Measurements from ENCODE around the gene RFX4. TPM values are rescaled to one million over a fixed set of nuclear protein-coding genes. Genes with fewer than 3 reads are reported as not detected.

RFX4 gene
- total RNA-seq, 1 donor from 2014 or later = not detected

DNA sequence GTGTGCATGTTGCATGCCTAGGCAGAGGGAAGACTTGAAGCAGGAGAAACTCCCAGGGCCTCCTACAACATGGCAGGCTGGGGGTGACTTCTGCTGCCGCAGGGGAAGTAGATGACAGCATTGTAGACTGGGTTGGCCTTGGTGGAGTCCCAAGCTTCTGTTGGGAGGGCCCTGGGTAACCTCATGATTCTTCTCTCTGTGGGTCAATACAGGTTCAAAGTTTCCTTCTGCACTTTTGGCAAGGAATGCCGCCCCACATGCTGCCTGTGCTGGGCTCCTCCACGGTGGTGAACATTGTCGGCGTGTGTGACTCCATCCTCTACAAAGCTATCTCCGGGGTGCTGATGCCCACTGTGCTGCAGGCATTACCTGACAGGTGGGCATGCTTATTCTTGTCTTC is 113.3 kb downstream of the RFX4 start:
- H3K36me3 Mint-ChIP-seq = peaks cover 4% of the 10 kb centered on the region
- no peak for DNase-seq (ENCODE audit: low spot score in 2 of 2, unreplicated experiment in 2 of 2)
- no peak overlapping the region for H3K27ac Mint-ChIP-seq
- peaks cover 6% of the 10 kb centered on the region for H3K27me3 Mint-ChIP-seq (ENCODE audit: low read depth)
- H3K9me3 Mint-ChIP-seq = peaks cover 16% of the 10 kb centered on the region
- no peak overlapping the region for H3K4me3 Mint-ChIP-seq
- TF ChIP-seq, protein P1, sequence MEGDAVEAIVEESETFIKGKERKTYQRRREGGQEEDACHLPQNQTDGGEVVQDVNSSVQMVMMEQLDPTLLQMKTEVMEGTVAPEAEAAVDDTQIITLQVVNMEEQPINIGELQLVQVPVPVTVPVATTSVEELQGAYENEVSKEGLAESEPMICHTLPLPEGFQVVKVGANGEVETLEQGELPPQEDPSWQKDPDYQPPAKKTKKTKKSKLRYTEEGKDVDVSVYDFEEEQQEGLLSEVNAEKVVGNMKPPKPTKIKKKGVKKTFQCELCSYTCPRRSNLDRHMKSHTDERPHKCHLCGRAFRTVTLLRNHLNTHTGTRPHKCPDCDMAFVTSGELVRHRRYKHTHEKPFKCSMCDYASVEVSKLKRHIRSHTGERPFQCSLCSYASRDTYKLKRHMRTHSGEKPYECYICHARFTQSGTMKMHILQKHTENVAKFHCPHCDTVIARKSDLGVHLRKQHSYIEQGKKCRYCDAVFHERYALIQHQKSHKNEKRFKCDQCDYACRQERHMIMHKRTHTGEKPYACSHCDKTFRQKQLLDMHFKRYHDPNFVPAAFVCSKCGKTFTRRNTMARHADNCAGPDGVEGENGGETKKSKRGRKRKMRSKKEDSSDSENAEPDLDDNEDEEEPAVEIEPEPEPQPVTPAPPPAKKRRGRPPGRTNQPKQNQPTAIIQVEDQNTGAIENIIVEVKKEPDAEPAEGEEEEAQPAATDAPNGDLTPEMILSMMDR (IDR thresholded peaks at IDR 0.05; ENCODE audit: unreplicated experiment) = no peak
- no peaks in the 10 kb centered on the region for H3K4me1 Mint-ChIP-seq

DNA sequence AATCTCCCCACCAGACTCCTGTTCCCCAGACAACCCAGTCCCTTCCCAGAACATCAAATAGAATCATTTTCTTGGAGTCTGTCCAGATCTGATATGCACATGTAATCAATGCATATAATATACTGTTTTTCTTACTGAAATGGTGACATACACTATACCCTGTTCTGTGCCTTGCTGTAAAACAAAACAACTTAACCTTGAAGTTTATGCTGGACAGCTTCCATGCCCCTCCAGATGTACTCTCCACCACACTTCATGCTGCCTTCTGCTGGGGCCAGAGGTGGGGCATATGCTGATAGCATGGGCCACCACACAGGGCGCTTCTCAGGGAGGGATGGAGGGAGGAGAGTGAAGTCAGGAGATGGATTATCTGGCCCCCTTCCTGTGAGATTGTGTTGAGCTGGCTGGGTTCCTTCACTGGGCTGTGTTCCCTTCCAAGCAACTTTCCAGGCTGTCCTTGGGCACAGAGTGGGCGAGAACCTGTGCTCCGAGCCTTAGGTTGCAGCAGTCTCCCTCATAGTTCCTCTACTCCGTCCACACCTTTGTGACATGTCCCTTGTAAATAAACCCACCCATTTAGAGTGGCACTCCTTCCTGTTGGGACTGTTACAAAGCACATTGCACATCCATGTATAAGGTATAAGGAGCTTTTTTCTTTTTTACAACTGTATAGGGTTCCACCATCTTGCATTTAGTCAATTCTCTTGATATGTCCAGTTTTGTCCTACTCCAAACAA is 114.0 kb downstream of the RFX4 start:
- Mint-ChIP-seq H3K4me1 (no peaks in the 10 kb centered on the region), H3K27ac (no peak overlapping the region), H3K27me3 (ENCODE audit: low read depth) (peaks cover 6% of the 10 kb centered on the region), H3K36me3 (peaks cover 4% of the 10 kb centered on the region), H3K4me3 (no peak overlapping the region), H3K9me3 (peaks cover 24% of the 10 kb centered on the region)
- no peak for DNase-seq (ENCODE audit: low spot score in 2 of 2, unreplicated experiment in 2 of 2)
- TF ChIP-seq, protein P1 (IDR thresholded peaks at IDR 0.05; ENCODE audit: unreplicated experiment) = no peak

DNA sequence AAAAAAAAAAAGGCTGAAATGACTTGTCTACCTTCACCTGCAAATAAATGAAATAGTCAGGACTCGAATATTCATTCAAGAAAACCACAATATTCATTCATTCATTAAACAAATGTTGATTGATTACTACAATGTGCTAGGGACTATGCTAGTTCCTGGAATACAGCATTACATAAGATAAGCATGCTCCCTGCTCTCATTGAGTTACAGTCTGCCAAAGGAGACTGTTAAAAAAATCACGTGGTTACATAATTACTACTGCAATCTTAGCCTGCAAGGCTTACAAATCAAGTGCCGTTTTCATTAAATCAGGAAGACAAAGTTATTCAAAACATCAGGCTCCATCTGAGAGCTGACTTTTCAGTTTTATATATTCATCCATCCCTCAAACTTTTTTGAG is 121.3 kb downstream of the RFX4 start:
- H3K27ac Mint-ChIP-seq = no peak overlapping the region
- H3K4me3 Mint-ChIP-seq = no peak overlapping the region
- peaks cover 23% of the 10 kb centered on the region for H3K9me3 Mint-ChIP-seq
- no peaks in the 10 kb centered on the region for H3K4me1 Mint-ChIP-seq
- no peak for DNase-seq (ENCODE audit: low spot score in 2 of 2, unreplicated experiment in 2 of 2)
- no peaks in the 10 kb centered on the region for H3K27me3 Mint-ChIP-seq (ENCODE audit: low read depth)
- peaks cover 1% of the 10 kb centered on the region for H3K36me3 Mint-ChIP-seq
- TF ChIP-seq, protein P1 (IDR thresholded peaks at IDR 0.05; ENCODE audit: unreplicated experiment) = no peak

DNA sequence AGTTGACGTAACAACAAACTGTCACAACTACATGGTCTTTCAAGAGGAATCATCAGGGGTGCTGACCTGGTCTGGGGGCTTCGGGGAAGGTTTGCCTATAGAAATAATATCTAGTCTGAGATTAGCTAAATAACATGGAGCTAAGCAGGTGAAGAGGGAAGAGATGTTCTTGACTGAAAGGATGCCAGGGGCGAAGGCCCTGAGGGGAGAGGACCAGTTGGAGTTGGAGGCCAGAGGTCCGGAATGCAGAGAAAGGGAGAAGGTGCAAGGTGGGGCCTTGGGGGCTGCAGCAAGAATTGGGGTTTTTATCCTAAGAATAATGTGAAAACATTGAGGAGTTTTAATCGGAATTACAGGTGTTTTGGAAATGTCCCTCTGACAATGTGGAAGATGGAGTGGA is 123.2 kb downstream of the RFX4 start:
- H3K36me3 Mint-ChIP-seq = no peaks in the 10 kb centered on the region
- H3K27me3 Mint-ChIP-seq (ENCODE audit: low read depth) = no peaks in the 10 kb centered on the region
- no peaks in the 10 kb centered on the region for H3K4me1 Mint-ChIP-seq
- TF ChIP-seq, protein P1 (IDR thresholded peaks at IDR 0.05; ENCODE audit: unreplicated experiment) = no peak
- H3K27ac Mint-ChIP-seq = no peak overlapping the region
- H3K9me3 Mint-ChIP-seq = peaks cover 13% of the 10 kb centered on the region
- H3K4me3 Mint-ChIP-seq = no peak overlapping the region
- DNase-seq (ENCODE audit: low spot score in 2 of 2, unreplicated experiment in 2 of 2) = no peak

DNA sequence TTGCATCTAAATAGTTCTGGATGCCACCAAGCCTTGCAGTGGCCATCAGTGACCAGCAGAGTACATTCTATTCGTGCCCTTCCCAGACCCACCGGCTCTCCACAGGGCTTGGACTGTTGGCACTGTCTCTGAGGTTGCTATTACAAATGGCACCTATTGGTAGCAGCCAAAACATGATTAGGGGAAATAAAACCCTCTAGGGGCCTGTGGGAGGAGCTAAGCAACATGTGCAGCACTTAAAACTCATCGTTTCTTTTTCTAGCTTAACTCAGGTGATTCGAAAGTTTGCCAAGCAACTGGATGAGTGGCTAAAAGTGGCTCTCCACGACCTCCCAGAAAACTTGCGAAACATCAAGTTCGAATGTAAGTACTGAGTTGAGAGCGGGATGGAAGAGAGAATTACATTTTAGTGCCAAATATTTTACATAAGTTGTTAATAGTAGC is 126.3 kb downstream of the RFX4 start:
- H3K4me1 Mint-ChIP-seq = no peaks in the 10 kb centered on the region
- no peak overlapping the region for H3K4me3 Mint-ChIP-seq
- TF ChIP-seq, protein P1 (IDR thresholded peaks at IDR 0.05; ENCODE audit: unreplicated experiment) = no peak
- no peak overlapping the region for H3K27ac Mint-ChIP-seq
- no peaks in the 10 kb centered on the region for H3K27me3 Mint-ChIP-seq (ENCODE audit: low read depth)
- no peak for DNase-seq (ENCODE audit: low spot score in 2 of 2, unreplicated experiment in 2 of 2)
- no peaks in the 10 kb centered on the region for H3K9me3 Mint-ChIP-seq
- H3K36me3 Mint-ChIP-seq = no peaks in the 10 kb centered on the region

All from mesothelial cell of epicardium (in vitro differentiated cells).